ENCODE results near the gene SMOC2.
"Not testable (repeated sequence)": the region's sequence is repeated elsewhere in the genome, so short reads cannot be mapped to it uniquely, and the experiment has no call there.

The SMOC2 gene

GRCh38 chr6:168606722-168607121 is 165.7 kb downstream of the SMOC2 start:
- no peak for DNase-seq (ENCODE audit: low read depth)
- no peak for TF ChIP-seq CTCF (IDR thresholded peaks at IDR 0.05; ENCODE audit: insufficient read depth, low read depth, low read length, missing control alignments)
- H3K4me3 ChIP-seq (ENCODE audit: low read depth, low read length): no peak overlapping the region

DNA sequence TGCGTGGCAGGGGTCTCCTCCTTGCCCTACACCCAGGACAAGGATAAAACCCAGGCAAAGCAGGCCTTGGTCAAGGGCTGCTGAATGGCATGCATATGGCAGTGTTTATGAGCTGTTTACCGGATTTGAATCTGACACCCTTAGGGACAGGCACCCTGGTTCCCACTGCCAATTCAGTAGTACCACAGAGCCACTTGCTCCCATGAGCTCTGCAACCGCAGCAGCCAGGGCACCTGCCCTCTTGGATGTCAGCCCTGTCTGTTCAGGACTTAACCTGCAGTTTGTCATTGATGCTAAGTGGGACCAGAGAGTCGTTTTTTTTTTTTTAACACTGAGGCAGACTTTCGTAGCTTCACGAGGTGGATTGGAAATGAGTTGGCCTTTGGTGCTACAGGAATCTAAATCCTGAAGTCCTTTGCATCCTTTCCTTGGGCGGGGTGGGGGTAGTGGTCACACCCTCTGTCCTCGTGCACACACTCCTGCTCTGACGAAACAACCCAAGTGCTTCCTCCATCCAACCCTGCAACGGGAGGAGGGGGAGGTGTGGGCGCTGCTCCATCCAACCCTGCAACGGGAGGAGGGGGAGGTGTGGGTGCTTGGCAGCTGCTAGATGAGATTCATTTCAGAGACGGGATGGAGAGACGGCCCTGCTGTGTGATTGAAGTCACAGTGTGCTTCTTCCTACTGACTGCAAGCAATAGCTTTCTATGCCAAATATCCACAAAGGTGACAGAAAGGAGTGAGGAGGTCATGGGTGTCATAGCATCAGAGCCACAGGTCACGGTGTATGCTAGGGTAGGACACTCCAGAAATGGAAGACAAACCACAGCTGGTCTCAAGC is 166.5 kb downstream of the SMOC2 start:
- TF ChIP-seq CTCF (IDR thresholded peaks at IDR 0.05; ENCODE audit: insufficient read depth, low read depth, low read length, missing control alignments): no peak
- no peak for DNase-seq (ENCODE audit: low read depth)
- H3K4me3 ChIP-seq (ENCODE audit: low read depth, low read length): no peak overlapping the region

GRCh38 chr6:168608113-168608400 is 167.1 kb downstream of the SMOC2 start:
- no peak overlapping the region for H3K4me3 ChIP-seq (ENCODE audit: low read depth, low read length)
- no peak for DNase-seq (ENCODE audit: low read depth)
- no peak for TF ChIP-seq CTCF (IDR thresholded peaks at IDR 0.05; ENCODE audit: insufficient read depth, low read depth, low read length, missing control alignments)

GRCh38 chr6:168609026-168609685 is 168.2 kb downstream of the SMOC2 start:
- DNase-seq (ENCODE audit: low read depth): no peak
- no peak for TF ChIP-seq CTCF (IDR thresholded peaks at IDR 0.05; ENCODE audit: insufficient read depth, low read depth, low read length, missing control alignments)
- H3K4me3 ChIP-seq (ENCODE audit: low read depth, low read length): no peak overlapping the region

DNA sequence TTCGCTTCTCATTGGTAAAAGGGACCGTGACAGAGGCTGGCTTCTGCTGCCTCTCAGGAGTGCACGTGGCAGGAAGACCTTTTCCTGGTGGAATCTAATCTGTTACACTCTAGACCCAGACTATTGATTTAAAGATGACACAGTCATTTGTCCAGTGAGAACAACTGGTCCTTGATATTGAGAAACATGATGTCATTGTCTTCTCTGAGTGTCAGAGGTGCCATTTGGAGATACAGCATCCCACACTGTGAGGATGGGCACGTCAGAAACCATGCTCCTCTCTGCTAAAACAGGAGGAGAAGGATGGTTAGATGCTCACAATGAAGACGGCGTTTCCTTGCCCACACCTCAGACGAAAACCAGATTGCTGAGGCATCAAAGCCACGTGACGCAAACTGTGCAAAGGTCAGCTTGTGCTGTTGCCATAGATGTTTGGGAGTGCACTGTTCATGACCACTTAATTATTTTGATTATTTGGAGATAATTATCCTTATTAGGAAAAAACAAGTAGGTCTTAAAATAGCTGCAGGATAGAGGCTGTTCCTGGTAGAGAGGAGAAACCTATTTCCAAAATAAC is 169.0 kb downstream of the SMOC2 start:
- no peak overlapping the region for H3K4me3 ChIP-seq (ENCODE audit: low read depth, low read length)
- TF ChIP-seq CTCF (IDR thresholded peaks at IDR 0.05; ENCODE audit: insufficient read depth, low read depth, low read length, missing control alignments): no peak
- no peak for DNase-seq (ENCODE audit: low read depth)

DNA sequence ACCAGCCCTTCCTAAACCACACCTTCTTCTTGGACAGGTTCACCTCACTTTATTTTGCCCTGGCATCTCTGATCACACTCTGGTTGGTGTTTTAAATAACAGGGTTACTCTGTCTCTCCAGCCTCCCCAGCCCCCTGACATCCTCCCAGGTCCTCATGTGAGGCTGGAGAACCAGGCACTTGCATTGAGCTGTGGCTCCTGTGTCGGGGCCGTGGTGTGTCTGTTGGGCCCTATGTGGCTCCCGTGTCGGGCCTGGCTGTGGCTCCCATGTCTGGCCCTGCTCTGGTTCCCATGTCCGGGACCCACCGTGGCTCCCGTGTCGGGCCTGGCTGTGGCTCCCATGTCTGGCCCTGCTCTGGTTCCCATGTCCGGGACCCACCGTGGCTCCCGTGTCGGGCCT is 170.0 kb downstream of the SMOC2 start:
- not testable (repeated sequence) for H3K4me3 ChIP-seq (ENCODE audit: low read depth, low read length); DNase-seq (ENCODE audit: low read depth)

DNA sequence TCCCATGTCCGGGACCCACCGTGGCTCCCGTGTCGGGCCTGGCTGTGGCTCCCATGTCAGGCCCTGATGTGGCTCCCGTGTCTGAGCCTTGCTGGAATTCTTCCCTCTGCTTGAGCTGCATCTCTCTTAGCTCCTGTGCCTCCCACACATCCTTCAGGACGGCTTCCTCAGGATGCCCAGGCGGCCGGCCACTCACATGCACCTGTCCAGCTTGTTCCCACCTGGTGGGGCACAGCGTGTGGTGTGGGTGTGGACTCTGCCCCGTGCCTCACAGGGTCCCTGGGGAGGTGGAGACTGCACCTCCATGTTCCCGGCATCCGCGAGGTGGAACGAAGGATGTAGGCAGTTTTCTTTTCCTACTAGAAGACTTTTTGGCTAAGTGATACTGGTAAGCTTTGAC is 170.7 kb downstream of the SMOC2 start:
- TF ChIP-seq CTCF (IDR thresholded peaks at IDR 0.05; ENCODE audit: insufficient read depth, low read depth, low read length, missing control alignments): no peak
- DNase-seq (ENCODE audit: low read depth): no peak
- no peak overlapping the region for H3K4me3 ChIP-seq (ENCODE audit: low read depth, low read length)

All from GM12865 (cell line).